GM21737 (cell line): ENCODE results near the gene EFTUD2.

Experiments used
- ATAC-seq: cut with Tn5 transposase; IDR thresholded peaks from one replicate; pipeline ENCODE4 v1.9.1; 2021; ENCODE audit warnings: mild to moderate bottlenecking, moderate library complexity; ENCODE audit not compliant: unreplicated experiment

EFTUD2 gene

GRCh38 chr17:44911133-44912001 is 12.1 kb upstream of the EFTUD2 start:
- ATAC-seq: no peak

DNA sequence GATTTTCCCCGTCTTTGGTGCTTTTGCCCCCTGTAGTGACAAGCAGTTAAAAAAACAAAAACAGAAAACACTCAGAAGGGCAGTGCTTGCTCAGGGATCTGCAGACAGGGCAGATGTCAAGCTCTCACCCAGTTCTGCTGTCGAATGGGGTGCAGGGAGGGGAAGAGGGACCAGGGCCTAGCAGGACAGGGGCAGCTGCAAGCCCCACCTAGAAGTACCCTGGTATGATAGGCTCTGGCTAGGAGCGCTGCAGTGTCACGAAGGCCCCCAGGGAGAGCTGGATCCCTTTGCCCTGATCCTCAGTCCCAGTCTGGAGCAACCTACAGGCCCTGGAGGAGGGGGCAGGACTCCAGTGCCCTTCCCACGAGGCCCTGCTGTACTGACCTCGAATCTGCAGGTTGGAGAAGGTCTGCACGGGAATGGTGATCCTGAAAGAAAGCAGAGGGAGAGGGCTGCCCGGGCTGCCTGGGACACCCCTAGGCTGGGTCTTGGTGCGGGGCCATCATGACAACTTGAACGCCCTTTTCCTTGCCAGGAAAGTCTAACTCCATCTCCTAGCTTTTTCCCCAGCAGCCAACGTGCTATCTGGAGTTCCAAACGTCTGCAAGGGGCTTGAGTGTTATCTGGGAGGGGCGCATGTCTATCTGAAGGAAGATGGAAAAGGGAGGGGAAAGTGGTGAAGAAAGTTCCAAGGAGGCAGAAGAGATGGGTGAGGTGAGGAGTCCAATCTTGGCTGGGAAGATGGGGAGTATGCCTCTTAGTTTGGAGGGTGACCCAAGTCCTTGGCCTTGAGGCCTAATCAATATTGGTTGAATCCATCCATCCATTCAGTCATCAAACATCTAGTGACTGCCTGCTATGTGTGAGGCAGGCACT is 11.2 kb upstream of the EFTUD2 start:
- no peak for ATAC-seq

GRCh38 chr17:44909681-44910144 is 10.5 kb upstream of the EFTUD2 start:
- ATAC-seq: no peak

GRCh38 chr17:44908761-44909326 is 9.6 kb upstream of the EFTUD2 start:
- no peak for ATAC-seq

- no peak for ATAC-seq
Measured at GRCh38 chr17:44907729-44908470, 8.7 kb upstream of the EFTUD2 start.

DNA sequence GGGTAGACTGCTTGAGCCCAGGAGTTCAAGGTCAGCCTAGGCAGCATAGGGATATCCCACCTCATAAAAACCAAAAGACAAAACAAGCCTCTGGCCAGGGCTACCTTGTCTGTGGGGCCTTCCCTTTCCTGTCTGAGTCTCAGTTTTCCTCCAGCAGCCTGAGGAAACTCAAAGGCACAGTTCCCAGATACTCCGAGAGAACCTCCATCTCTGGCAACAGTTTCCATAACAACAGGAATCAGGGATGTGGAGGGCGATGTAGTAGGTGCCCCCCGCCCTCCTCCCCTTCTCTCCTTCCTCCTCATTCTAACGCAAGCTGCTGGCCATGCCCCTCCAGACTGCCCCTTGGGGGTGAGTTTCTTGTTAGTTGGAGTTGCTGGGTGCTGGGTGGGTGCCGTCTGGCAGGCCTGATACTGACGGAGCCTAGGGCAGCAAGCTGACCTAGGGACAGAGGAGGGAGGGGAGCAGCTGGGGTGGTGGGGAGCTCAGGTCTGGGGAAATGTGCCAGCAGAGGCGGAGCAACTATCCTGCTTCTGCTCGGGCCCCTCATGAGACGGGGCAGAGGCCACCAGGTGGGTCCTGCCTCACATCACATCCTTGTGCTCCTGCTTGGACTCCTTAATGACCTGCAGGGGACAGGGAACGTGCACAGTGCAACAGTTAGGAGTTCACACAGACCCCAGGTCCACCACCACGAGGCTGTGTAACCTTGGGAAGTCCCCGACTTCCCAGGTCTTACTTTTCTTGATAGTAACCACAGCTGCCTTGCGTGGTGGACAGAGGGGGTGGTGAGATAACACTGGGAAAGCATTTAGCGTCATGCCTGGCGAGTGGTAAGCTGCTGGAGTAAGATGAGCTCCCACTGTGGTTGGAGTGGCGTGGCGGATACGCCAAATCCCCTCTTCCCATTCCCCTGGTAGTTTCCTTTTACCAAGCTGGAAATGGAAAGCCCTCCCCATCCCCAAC is 7.8 kb upstream of the EFTUD2 start:
- no peak for ATAC-seq

DNA sequence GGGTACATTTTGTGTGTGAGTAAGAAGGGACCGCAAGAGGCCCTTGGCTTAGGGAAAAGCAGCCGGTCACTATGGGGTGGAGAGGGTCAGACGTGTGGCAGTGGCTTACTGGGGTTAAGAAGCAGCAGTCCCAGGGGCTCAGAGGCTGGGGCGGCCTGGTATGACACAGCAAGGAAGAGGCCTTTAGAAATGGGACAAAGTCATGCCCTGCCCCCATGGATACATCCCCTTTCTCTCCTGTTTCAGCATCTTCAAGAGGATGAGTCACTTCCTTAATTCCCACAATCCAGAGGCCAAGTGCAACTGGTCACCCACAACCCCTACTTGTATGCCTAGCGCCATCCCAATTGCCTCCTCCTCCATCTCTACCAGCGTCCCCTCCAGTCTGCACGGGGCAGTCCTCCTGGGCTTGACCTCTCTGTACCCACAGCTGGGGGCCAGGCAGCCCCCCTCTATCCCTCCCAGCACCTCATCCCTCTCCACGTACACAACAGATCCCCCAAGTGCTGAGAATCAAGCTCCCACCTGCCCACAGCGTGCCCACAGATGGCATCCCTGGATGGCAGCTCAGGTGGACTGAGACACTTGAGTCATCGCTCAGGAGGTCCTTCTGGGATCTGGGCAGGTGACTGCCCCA is 6.9 kb upstream of the EFTUD2 start:
- ATAC-seq: no peak

GRCh38 chr17:44905006-44906000 is 6.1 kb upstream of the EFTUD2 start:
- no peak for ATAC-seq

- ATAC-seq: no peak
Measured at GRCh38 chr17:44904001-44904984, 5.0 kb upstream of the EFTUD2 start.

- no peak for ATAC-seq
Measured at GRCh38 chr17:44903012-44903685, 3.9 kb upstream of the EFTUD2 start.

- no peak for ATAC-seq
Measured at GRCh38 chr17:44902135-44902760, 3.0 kb upstream of the EFTUD2 start.

- ATAC-seq: no peak
Measured at GRCh38 chr17:44901411-44901921, 2.2 kb upstream of the EFTUD2 start.

- ATAC-seq: no peak
Measured at GRCh38 chr17:44900894-44901293, 1.6 kb upstream of the EFTUD2 start.

DNA sequence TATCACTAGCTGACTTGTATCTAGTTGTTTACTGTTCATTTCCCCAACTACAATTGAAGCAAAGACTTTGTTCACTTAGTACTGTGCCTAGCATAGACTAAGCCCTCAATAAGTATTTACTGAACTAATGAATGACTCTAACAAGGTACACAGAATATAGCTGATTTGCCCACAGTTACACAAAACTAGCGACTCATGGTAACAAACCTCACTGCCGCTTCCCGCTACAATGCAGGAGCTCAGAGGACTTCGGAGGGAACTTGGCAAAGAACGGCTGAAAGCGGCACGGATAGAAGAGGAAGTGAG is 524 bp downstream of the EFTUD2 start:
- ATAC-seq: no peak

DNA sequence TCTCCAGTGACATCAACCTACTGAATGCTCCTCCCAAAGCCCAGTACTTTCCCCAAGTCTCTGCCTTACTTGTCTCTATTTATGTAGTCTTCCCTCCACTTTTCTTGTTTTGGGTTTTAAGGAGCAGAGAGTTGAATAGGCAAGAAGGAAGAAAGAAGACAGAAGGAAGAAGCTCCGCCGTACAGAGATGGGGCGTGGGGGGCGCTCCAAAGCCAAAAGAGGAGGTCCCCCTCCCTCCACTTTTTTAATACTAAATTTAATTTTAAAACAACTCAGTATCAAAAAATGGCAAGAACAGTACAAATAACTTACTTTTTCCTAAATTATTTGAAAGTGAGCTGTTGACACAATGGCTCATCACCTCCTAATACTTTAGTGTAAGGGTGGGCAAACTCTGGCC is 4.6 kb downstream of the EFTUD2 start:
- ATAC-seq: no peak

- no peak for ATAC-seq
Measured at GRCh38 chr17:44892250-44892649, 7.0 kb downstream of the EFTUD2 start.
